ENCODE data around the gene PEAK1.

PEAK1 gene

DNA sequence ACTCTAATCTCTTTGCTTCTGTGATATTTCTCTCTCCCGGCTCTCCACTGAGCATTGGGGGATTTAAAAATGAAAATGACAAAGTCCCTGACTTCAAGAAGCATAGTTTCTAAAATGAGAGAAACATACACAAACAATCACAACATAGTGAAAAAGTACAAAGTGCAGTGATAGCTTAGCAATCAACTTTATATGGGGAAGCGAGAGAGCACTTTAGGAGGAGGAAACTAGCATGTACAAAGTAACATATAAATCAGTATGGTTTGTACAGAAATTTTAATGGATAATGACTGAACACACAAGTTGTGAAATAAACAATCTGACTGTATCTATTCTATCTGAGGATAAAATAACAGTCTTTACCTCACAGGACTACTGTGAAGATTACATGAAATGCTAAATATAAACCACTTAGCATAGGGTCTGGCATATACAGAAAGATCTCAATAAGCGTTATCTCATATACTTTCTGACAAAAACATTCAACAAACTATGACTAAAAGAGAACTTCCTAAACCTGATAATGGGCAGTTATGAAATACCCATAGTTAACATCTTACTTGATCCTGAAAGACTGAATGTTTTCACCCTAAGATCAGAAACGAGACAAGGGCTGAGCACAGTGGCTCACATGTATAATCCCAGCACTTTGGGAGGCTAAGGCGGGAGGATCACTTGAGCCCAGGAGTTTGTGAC, 61.2 kb downstream of the PEAK1 start:
- no peak for DNase-seq (ENCODE audit: low read depth in 2 of 2)

GRCh38 chr15:77356305-77356704, 63.6 kb downstream of the PEAK1 start:
- DNase-seq (ENCODE audit: low read depth in 2 of 2) = no peak

DNA sequence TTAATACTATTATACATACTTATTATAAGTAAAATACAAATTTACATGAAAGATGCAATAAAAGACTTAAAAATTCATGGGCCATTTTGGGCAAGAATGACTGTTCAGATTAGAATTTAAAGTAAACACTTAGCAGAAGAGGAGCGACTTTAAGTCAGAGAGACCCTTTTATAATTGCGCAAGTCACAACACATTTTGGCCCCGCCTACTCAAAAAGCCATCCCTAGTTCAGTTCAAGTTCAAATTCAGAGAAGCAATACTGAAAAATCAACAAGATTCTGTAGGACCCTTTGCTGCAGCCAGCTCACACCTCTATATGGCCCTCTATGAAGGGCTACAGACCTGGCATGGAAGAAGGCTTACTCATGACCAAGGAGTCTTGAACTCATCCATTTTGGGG, 64.6 kb downstream of the PEAK1 start:
- DNase-seq (ENCODE audit: low read depth in 2 of 2) = no peak

DNA sequence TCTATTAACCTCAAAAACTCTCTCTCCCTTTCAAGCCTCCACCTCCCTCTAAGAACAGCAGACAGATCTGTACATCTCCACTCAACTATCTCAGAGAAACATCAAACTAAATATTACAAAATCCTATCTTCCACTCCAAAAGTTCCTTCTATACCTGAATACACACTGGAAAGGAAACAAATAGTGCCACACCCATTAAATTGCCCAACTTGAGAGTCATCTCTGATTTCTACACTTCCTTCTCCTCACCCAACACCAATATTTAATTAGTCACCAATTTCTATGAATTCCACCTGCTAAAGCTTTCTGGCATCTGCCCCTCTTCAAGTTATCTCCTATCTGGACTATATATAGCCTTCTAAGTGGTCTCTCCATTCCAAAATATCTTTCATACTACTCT, 65.8 kb downstream of the PEAK1 start:
- no peak for DNase-seq (ENCODE audit: low read depth in 2 of 2)

DNA sequence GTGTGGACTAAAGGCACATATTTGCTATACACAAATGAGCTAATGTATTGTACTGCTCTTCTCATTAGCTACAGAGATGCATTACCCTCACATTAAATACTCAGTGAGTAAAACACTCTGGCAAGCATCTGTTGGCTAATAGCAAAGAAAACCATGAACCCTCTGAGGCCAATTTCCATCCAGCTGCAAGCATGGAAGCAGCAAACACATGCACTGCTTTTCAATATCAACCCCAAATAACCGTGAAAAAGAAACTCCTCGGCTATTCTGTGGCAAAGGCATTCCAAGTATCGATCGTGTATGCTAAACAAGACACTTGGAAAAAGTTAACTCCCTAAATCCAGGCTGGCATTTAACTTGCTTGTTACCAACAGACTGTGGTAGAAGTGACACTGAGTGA, 67.0 kb downstream of the PEAK1 start:
- no peak for DNase-seq (ENCODE audit: low read depth in 2 of 2)

DNA sequence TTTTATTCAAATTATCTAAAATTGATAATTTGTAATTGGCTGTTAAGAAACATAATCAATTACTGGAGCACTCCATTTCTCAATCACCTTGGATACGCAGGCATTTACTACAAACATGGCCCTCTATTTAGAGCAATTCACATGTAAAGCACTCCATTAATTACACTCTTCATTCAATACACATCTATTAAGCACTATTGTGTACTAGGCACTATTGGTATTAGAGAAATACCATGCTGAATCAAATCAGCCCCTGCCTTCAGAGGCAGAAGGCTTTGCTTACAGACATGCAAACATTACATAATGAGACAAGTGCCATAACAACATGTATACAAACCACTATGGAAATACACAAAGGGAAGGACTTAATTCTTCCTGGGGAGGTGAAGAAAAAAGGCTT, 69.1 kb downstream of the PEAK1 start:
- no peak for DNase-seq (ENCODE audit: low read depth in 2 of 2)

GRCh38 chr15:77349666-77350065, 70.2 kb downstream of the PEAK1 start:
- DNase-seq (ENCODE audit: low read depth in 2 of 2) = no peak

GRCh38 chr15:77348511-77348910, 71.4 kb downstream of the PEAK1 start:
- DNase-seq (ENCODE audit: low read depth in 2 of 2) = no peak

GRCh38 chr15:77347197-77347596, 72.7 kb downstream of the PEAK1 start:
- DNase-seq (ENCODE audit: low read depth in 2 of 2) = no peak

- no peak for DNase-seq (ENCODE audit: low read depth in 2 of 2)
These were observed 73.5 kb downstream of the PEAK1 start for GRCh38 chr15:77346245-77347036.

GRCh38 chr15:77342807-77343206, 77.1 kb downstream of the PEAK1 start:
- DNase-seq (ENCODE audit: low read depth in 2 of 2) = no peak

- no peak for DNase-seq (ENCODE audit: low read depth in 2 of 2)
These were observed 79.7 kb downstream of the PEAK1 start for GRCh38 chr15:77340245-77340644.

- DNase-seq (ENCODE audit: low read depth in 2 of 2) = no peak
These were observed 83.9 kb downstream of the PEAK1 start for GRCh38 chr15:77336006-77336405.

DNA sequence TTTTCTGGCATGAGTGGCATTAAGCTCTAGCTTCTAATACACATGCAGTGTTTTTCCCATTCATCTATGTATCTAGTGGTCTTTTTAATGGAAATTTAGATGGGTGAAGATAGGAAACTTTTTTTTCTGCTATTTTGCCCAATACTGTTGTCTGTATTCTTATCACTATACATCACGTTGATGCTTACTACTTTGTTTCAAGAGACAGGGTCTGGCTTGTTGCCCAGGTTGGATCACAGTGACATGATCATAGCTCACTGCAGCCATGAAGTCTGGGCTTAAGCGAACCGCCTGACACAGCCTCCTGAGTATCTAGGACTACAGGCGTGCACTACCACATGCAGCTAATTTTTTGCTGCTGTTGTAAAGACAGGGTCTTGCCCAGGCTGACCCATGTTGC, 84.6 kb downstream of the PEAK1 start:
- DNase-seq (ENCODE audit: low read depth in 2 of 2) = peak in 1 of 2 experiments; percentile 7

DNA sequence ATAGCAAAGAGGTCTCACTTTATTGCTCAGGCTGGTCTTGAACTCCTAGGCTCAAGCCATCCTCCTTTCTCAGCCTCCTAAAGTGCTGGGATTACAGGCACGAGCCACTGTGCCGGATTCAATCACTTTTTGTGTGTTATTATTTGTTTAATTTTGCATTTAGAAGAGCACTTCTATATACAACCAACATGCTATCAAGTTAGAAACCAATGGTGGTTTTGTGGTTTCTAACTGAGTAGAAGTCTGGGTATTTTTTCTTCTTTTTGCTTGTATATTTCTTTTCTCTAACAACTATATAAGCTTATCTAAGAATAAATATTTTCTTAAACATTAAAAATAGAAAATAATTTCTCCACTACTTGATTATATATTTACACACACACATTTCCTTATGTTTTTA, 86.7 kb downstream of the PEAK1 start:
- DNase-seq (ENCODE audit: low read depth in 2 of 2) = no peak

DNA sequence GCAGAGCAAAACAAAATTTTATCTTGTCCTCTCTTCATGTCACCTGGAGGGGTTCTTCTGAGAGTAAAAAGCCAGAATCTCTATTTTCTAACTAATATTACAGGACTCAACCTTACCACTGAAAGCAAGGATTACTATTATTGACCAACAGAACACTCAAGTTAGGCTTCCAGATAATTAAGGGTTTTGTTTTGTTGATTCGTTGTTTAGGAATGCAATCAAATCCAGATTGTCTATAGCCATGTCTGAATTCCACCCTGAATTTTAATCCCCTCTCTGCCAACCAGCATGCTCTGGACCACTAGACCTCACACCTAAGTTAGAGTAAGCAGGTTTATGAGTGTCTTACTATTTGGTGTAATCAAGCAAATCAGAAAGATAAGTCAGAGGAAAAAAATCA, 90.7 kb downstream of the PEAK1 start:
- no peak for DNase-seq (ENCODE audit: low read depth in 2 of 2)

GRCh38 chr15:77327844-77328529, 91.9 kb downstream of the PEAK1 start:
- no peak for DNase-seq (ENCODE audit: low read depth in 2 of 2)

DNA sequence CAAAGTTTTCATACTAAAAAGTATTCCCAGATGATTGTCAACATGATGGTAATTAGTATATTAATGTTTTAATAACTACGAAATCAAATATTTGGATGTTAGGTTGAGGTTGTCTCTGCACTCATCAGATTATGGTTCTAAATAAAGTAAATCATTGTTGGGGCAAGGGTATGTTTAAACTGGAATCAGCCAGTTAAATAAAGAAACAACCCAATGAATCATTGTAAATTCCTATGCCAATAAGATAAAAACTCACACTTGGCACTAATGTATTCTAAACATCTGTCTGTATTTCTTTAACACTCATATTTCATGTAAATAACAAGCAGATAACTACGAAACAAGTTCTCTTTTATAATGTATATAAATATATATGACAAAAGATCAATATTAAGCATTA, 92.7 kb downstream of the PEAK1 start:
- no peak for DNase-seq (ENCODE audit: low read depth in 2 of 2)

DNA sequence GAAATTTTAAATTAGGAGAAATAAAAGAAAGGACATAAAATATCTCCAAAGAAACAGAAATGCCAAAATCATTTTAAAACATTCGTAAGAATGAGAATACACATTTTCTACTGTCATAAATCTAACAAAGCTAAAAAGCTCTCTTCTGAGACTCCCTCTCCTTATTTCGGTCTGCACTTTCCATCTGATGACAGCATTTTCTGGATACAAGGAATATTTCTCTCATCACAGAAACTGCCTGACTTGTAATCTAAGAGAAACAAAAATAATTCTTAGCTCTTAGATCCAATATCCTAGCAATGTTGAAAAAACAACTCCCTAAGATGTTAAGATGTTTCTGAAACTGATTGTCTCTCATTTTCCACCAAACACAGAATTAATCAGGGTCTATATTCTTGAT, 93.5 kb downstream of the PEAK1 start:
- DNase-seq (ENCODE audit: low read depth in 2 of 2) = no peak

- DNase-seq (ENCODE audit: low read depth in 2 of 2) = peak; percentile 33 to 35
These were observed 107.4 kb downstream of the PEAK1 start for GRCh38 chr15:77312523-77312922.

DNA sequence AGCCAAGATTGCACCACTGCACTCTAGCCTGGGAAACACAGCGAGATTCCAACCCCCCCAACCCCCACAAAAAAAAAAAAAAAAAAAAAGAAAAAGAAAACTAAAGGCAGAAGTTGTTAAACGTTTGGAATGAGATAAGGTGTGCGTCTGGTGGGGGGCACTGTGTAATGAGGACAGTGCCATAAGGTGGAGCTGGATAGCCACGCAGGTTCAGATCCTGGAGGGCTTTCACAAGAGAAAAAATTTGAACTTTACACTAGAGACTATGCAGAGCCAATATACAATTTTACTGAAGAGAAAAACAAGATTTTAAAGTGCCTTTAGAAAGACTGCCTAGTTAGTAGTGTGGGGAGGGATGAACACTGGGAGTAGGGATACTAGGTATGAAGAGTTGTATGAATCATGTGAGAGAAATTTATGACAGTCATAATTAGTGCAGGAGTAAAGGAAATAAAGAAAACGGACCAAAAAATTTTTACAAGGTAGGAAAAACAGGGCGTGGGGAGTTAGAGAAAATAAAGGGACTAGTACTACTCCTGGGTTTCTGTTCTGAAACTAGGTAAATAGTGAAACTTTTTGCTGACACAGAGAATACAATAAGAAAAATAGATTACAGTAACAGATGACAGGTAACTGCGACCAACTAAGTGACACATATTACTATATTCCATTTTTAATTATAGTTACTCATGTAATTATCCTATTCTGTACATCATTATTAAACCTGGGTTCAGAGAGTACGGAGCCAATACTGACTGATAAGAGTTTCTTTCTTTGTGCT, 108.1 kb downstream of the PEAK1 start:
- no peak for DNase-seq (ENCODE audit: low read depth in 2 of 2)

DNA sequence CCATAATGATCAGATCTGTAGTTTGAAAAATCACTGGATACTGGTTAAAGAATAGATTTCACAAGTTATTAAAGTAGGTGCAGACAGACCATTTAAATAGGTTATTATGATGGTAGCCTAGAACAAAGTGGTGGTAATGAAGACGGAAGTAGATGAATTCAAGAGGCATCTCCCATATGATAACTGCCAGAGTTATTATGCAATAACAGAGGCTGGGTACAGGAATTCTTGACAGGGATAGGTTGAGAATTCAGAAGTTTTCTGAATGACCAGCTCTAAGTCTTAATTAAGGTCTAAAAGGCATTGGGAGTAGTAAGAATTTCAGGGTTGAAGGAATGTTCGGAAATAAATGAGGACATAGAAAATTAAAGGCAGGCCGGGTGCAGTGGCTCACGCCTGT, 108.9 kb downstream of the PEAK1 start:
- no peak for DNase-seq (ENCODE audit: low read depth in 2 of 2)

Measured in fibroblast of skin of left biceps (primary cell).